Parathyroid adenoma (tissue), 2 donors: ENCODE measurements around the gene RPP40.

Experiments
- H2AFZ ChIP-seq: fragments of 300-600 bp; sonication (generic); one replicate; pipeline ENCODE4 v1.7.0; 2017; ENCODE audit warnings: antibody characterized with exemption, mild to moderate bottlenecking
- H3K27ac ChIP-seq: fragments of 300-600 bp; sonication (generic); one replicate; pipeline ENCODE4 v1.7.0; 2017
- H3K27me3 ChIP-seq: fragments of 300-600 bp; sonication (generic); one replicate; pipeline ENCODE4 v1.7.0; 2017; ENCODE audit warnings: low read length; ENCODE audit not compliant: control insufficient read depth, insufficient read depth
- H3K36me3 ChIP-seq: fragments of 300-600 bp; sonication (generic); one replicate; pipeline ENCODE4 v1.7.0; 2017; ENCODE audit warnings: low read length; ENCODE audit not compliant: control insufficient read depth, insufficient read depth
- H3K4me1 ChIP-seq: fragments of 300-600 bp; sonication (generic); one replicate; pipeline ENCODE4 v1.7.0; 2017; ENCODE audit warnings: control low read depth
- H3K4me2 ChIP-seq: fragments of 300-600 bp; sonication (generic); one replicate; pipeline ENCODE4 v1.7.0; 2017; ENCODE audit warnings: low read length
- H3K4me3 ChIP-seq: fragments of 300-600 bp; sonication (generic); one replicate; pipeline ENCODE4 v1.7.0; 2017; ENCODE audit warnings: low read depth, low read length
- H3K79me2 ChIP-seq: fragments of 300-600 bp; sonication (generic); one replicate; pipeline ENCODE4 v1.7.0; 2017; ENCODE audit warnings: control low read depth
- H3K9ac ChIP-seq: fragments of 300-600 bp; sonication (generic); one replicate; pipeline ENCODE4 v1.7.0; 2017; ENCODE audit warnings: mild to moderate bottlenecking
- H3K9me3 ChIP-seq: fragments of 300-600 bp; sonication (generic); one replicate; pipeline ENCODE4 v1.7.0; 2017; ENCODE audit warnings: low read length; ENCODE audit not compliant: control insufficient read depth
- TF ChIP-seq, protein P1 (sequence below): fragments of 300-600 bp; sonication (generic); IDR thresholded peaks from one replicate; pipeline ENCODE4 v1.7.0; 2017; ENCODE audit warnings: antibody characterized with exemption, mild to moderate bottlenecking
- donor health status: primary hyperparathyroidism.

Gene RPP40

DNA sequence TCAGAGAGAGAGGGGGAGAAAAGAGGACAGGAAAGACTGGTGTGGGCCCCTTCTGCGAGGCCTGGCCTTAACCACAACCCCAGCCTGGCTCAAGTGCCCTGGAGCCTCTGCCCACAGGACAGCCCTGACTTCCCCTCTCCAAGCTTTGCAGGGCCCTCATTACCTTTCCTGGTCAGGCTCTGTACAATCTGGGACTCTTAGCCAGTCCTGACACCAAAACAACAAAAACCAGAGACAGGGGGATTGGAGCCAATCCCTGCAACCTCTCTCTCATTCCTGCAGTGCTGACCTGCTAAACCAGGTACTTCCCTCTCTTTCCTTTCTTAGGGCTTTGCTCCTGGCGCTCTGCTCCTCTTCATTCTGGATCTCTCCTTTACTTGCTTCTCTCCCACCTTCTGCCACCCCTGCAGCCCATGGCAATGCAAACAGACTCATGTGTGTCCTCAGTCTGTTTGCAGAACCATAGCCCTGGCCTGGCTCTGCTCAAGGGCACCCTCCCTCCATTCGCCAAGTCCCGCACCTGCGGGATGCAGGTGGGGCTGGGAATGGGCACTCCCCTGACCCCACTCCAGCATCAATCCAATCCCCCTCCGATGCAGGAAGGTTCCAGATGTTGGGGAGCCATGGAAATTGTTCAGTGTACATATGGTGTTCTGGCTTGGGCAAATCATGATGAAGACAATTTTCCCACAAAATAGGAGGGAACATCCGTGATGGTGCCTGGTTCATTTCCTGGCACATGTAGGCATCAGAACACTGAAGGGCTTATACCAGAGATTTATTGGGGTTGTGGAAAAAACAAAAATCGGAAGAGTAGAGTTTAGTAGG, 38.1 kb downstream of the RPP40 start:
- no peaks in the 10 kb centered on the region for H3K4me1 ChIP-seq
- H3K4me3 ChIP-seq = no peak overlapping the region
- no peak overlapping the region for H3K4me2 ChIP-seq
- no peak overlapping the region for H3K27ac ChIP-seq
- H2AFZ ChIP-seq = no peak overlapping the region
- no peaks in the 10 kb centered on the region for H3K36me3 ChIP-seq
- no peak overlapping the region for H3K9ac ChIP-seq
- TF ChIP-seq, protein P1, sequence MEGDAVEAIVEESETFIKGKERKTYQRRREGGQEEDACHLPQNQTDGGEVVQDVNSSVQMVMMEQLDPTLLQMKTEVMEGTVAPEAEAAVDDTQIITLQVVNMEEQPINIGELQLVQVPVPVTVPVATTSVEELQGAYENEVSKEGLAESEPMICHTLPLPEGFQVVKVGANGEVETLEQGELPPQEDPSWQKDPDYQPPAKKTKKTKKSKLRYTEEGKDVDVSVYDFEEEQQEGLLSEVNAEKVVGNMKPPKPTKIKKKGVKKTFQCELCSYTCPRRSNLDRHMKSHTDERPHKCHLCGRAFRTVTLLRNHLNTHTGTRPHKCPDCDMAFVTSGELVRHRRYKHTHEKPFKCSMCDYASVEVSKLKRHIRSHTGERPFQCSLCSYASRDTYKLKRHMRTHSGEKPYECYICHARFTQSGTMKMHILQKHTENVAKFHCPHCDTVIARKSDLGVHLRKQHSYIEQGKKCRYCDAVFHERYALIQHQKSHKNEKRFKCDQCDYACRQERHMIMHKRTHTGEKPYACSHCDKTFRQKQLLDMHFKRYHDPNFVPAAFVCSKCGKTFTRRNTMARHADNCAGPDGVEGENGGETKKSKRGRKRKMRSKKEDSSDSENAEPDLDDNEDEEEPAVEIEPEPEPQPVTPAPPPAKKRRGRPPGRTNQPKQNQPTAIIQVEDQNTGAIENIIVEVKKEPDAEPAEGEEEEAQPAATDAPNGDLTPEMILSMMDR = no peak
- H3K27me3 ChIP-seq = no peaks in the 10 kb centered on the region
- H3K9me3 ChIP-seq = no peaks in the 10 kb centered on the region
- H3K79me2 ChIP-seq = no peaks in the 10 kb centered on the region

DNA sequence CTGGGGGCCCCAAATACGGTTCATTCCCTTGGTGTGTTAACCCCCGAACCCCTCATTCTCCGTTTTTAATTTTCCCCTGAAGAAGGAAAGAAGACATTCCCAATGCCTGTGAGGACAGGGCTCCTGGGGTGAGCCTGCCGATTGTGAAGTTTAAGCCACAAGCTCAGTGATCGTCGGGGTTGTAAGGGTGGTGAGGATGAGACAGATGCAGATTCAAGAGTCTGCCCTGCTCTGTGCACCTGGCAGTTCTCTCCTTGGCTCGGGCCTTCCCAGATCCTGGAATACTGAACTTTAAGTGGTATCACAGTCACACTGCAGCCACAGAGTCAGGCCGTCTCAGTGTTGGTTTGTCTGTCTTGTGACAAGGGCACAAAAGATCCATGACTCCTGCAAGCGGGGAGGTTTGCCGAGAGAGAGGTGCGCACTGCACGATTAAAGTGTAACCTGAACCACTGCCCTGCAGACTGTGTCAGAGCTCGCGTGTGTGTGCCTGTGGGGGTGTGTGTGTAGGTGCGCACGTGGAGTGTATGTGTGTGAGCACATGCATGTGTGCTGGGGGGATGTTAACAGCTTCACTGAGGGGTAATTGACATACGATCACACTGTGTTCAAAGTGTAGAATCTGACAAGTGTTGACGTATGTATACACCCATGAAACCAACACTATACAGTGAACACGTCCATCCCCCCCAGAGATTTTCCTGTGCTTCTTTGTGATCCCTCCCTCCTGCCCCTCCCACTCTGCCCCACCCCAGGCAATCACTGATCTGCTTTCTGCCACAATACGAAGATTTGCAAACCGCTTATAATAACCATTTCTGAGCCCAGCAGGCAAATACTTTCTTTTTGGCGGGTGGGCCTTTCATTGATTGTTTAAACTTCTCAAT, 38.9 kb downstream of the RPP40 start:
- Histone ChIP-seq H3K36me3 (no peaks in the 10 kb centered on the region), H2AFZ (no peak overlapping the region), H3K4me2 (no peak overlapping the region), H3K9ac (no peak overlapping the region), H3K4me1 (no peaks in the 10 kb centered on the region), H3K27me3 (no peaks in the 10 kb centered on the region), H3K79me2 (no peaks in the 10 kb centered on the region), H3K4me3 (no peak overlapping the region), H3K9me3 (no peaks in the 10 kb centered on the region), H3K27ac (no peak overlapping the region)
- TF ChIP-seq, protein P1 = no peak

DNA sequence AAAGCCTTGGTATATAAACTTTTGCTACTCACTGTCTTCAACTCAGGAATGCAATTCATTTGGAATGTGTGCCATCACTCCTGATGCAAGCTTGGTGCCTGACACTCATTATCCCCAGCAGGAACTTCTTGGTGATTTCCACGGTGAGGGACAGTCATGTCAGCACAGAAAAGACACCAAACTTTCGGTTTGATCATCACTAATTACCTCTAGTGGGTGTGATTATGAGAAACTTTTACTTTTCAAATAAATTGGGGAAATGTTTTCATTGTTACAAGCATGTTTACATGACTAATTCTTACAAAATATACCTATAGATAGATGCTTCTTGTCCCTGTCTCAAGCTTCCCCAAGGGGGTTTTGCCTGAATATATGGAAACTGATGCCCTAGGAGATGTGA, 40.9 kb downstream of the RPP40 start:
- H3K79me2 ChIP-seq = no peaks in the 10 kb centered on the region
- no peak overlapping the region for H3K9ac ChIP-seq
- H3K9me3 ChIP-seq = no peaks in the 10 kb centered on the region
- H2AFZ ChIP-seq = no peak overlapping the region
- no peak overlapping the region for H3K4me2 ChIP-seq
- TF ChIP-seq, protein P1 = no peak
- no peaks in the 10 kb centered on the region for H3K36me3 ChIP-seq
- H3K27me3 ChIP-seq = no peaks in the 10 kb centered on the region
- H3K4me1 ChIP-seq = no peaks in the 10 kb centered on the region
- H3K4me3 ChIP-seq = no peak overlapping the region
- no peak overlapping the region for H3K27ac ChIP-seq

DNA sequence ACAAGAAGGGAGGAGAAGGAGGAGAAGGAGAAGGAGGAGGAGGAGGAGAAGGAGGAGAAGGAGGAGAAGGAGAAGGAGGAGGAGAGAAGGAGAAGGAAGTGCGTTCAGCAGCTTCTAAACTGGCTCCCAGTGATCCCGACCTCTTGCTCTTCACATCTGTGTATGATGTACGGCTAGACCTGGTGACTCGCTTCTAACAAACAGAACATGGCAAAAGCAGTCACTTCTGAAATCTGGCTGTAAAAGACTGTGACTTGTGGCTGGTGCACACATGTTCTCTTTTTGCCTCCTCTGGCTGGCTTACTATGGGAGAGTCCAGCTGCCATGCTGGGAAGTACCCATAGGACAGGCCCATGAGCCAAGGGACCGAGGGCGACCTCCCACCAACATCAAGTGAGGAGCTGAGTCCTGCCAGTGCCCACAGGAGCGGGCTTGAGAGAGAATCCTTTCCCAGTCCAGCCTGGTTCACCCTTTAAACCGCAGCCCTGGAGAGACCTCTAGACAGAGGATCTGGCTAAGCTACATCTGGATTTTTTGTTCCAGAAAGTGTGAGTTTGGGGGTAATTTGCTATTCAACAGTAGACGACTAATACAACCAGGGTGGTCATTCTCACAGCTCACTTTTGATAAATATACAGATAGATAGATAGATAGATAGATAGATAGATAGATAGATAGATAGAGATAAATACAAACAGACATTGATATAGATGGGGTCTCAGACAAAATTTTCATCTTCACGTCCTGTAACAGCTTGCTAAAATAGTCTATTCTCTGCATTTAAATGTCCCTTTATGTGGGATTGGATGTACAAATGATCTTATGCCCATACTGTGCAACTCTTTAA, 42.3 kb downstream of the RPP40 start:
- Histone ChIP-seq H3K27ac (no peak overlapping the region), H2AFZ (no peak overlapping the region), H3K9me3 (no peaks in the 10 kb centered on the region), H3K4me3 (no peak overlapping the region), H3K27me3 (no peaks in the 10 kb centered on the region), H3K4me2 (no peak overlapping the region), H3K36me3 (no peaks in the 10 kb centered on the region), H3K9ac (no peak overlapping the region), H3K79me2 (no peaks in the 10 kb centered on the region), H3K4me1 (no peaks in the 10 kb centered on the region)
- TF ChIP-seq, protein P1 = no peak
